Duodenal mucosa (tissue), 2 donors: Measurements from ENCODE around the gene SMIM20.

Source experiments
- H3K27ac ChIP-seq: one replicate; pipeline ENCODE4 v1.7.0; 2013; ENCODE audit warnings: low read depth, low read length
- H3K27me3 ChIP-seq, 2 donors: one replicate each; pipeline ENCODE4 v1.7.0; 2013; ENCODE audit warnings: low read length in 2 of 2, control low read depth in 1 of 2; ENCODE audit not compliant: insufficient read depth in 2 of 2, control insufficient read depth in 1 of 2
- H3K36me3 ChIP-seq, 2 donors: one replicate each; pipeline ENCODE4 v1.7.0; 2013; ENCODE audit warnings: low read length in 2 of 2, control low read depth in 1 of 2; ENCODE audit not compliant: insufficient read depth in 2 of 2, control insufficient read depth in 1 of 2
- H3K4me1 ChIP-seq, 2 donors: one replicate each; pipeline ENCODE4 v1.7.0; 2013; ENCODE audit warnings: low read length in 2 of 2, control low read depth in 1 of 2; ENCODE audit not compliant: insufficient read depth in 2 of 2, control insufficient read depth in 1 of 2
- H3K4me3 ChIP-seq, 2 donors: one replicate each; pipeline ENCODE4 v1.7.0; 2013; ENCODE audit warnings: low read length in 2 of 2, low read depth in 1 of 2
- H3K9ac ChIP-seq, 2 donors: one replicate each; pipeline ENCODE4 v1.7.0; 2013; ENCODE audit warnings: low read length in 2 of 2, low read depth in 1 of 2
- H3K9me3 ChIP-seq, 2 donors: one replicate each; pipeline ENCODE4 v1.7.0; 2013; ENCODE audit warnings: low read length in 2 of 2, control low read depth in 1 of 2; ENCODE audit not compliant: control insufficient read depth in 1 of 2

SMIM20 gene

GRCh38 chr4:25970226-25970675 is 56.2 kb downstream of the SMIM20 start:
- H3K4me1 ChIP-seq = peaks cover 19 to 20% of the 10 kb centered on the region in 2 donors
- H3K27ac ChIP-seq = no peak overlapping the region
- no peaks in the 10 kb centered on the region for H3K36me3 ChIP-seq
- H3K27me3 ChIP-seq = no peaks in the 10 kb centered on the region
- peak overlapping the region; percentile 6 to 19 for H3K4me3 ChIP-seq
- H3K9me3 ChIP-seq = no peaks in the 10 kb centered on the region
- H3K9ac ChIP-seq = peak overlapping the region in 1 of 2 donors; percentile 21

- Histone ChIP-seq H3K9ac (no peak overlapping the region), H3K27ac (no peak overlapping the region), H3K4me3 (peak overlapping the region; percentile 6 to 19), H3K4me1 (peaks cover 19 to 20% of the 10 kb centered on the region in 2 donors), H3K36me3 (no peaks in the 10 kb centered on the region), H3K27me3 (no peaks in the 10 kb centered on the region), H3K9me3 (no peaks in the 10 kb centered on the region)
Observed at GRCh38 chr4:25970691-25971432, 56.8 kb downstream of the SMIM20 start.

GRCh38 chr4:25972366-25972765 is 58.3 kb downstream of the SMIM20 start:
- H3K36me3 ChIP-seq = no peaks in the 10 kb centered on the region
- H3K4me1 ChIP-seq = peaks cover 19 to 20% of the 10 kb centered on the region in 2 donors
- H3K9ac ChIP-seq = no peak overlapping the region
- H3K4me3 ChIP-seq = no peak overlapping the region
- no peaks in the 10 kb centered on the region for H3K9me3 ChIP-seq
- no peak overlapping the region for H3K27ac ChIP-seq
- H3K27me3 ChIP-seq = no peaks in the 10 kb centered on the region

GRCh38 chr4:25972984-25973745 is 59.1 kb downstream of the SMIM20 start:
- peaks cover 19 to 20% of the 10 kb centered on the region in 2 donors for H3K4me1 ChIP-seq
- no peaks in the 10 kb centered on the region for H3K27me3 ChIP-seq
- H3K9me3 ChIP-seq = no peaks in the 10 kb centered on the region
- H3K4me3 ChIP-seq = no peak overlapping the region
- no peaks in the 10 kb centered on the region for H3K36me3 ChIP-seq
- H3K27ac ChIP-seq = no peak overlapping the region
- H3K9ac ChIP-seq = no peak overlapping the region

- Histone ChIP-seq H3K27ac (no peak overlapping the region), H3K4me1 (peaks cover 6% of the 10 kb centered on the region in 2 donors), H3K4me3 (no peak overlapping the region), H3K9me3 (no peaks in the 10 kb centered on the region), H3K36me3 (no peaks in the 10 kb centered on the region), H3K27me3 (no peaks in the 10 kb centered on the region), H3K9ac (no peak overlapping the region)
Observed at GRCh38 chr4:25976780-25977179, 62.8 kb downstream of the SMIM20 start.

GRCh38 chr4:25977397-25978170 is 63.6 kb downstream of the SMIM20 start:
- H3K36me3 ChIP-seq = no peaks in the 10 kb centered on the region
- H3K9ac ChIP-seq = no peak overlapping the region
- no peaks in the 10 kb centered on the region for H3K27me3 ChIP-seq
- H3K27ac ChIP-seq = no peak overlapping the region
- H3K9me3 ChIP-seq = no peaks in the 10 kb centered on the region
- no peak overlapping the region for H3K4me3 ChIP-seq
- H3K4me1 ChIP-seq = peaks cover 6% of the 10 kb centered on the region in 2 donors

- no peaks in the 10 kb centered on the region for H3K9me3 ChIP-seq
- peaks cover 6% of the 10 kb centered on the region in 2 donors for H3K4me1 ChIP-seq
- no peak overlapping the region for H3K4me3 ChIP-seq
- no peaks in the 10 kb centered on the region for H3K27me3 ChIP-seq
- H3K27ac ChIP-seq = no peak overlapping the region
- H3K9ac ChIP-seq = no peak overlapping the region
- no peaks in the 10 kb centered on the region for H3K36me3 ChIP-seq
Observed at GRCh38 chr4:25978327-25978726, 64.3 kb downstream of the SMIM20 start.
